Stimulated activated CD4-positive, alpha-beta T cell treated with anti-CD3 and anti-CD28 coated beads, Interleukin-1b, Interleukin-23, amount 100 ng/mL, for 48 hours (primary cell): ENCODE data around the gene ACOT7.

Experiments
- DNase-seq: peaks from one replicate; pipeline ENCODE4 v3.0.0-alpha.2; 2020

The ACOT7 gene

GRCh38 chr1:6279613-6280383, 113.8 kb downstream of the ACOT7 start:
- no peak for DNase-seq

- DNase-seq: no peak
Measured at GRCh38 chr1:6279066-6279465, 114.5 kb downstream of the ACOT7 start.

GRCh38 chr1:6278263-6278662, 115.3 kb downstream of the ACOT7 start:
- no peak for DNase-seq

- no peak for DNase-seq
Measured at GRCh38 chr1:6276811-6277555, 116.6 kb downstream of the ACOT7 start.

- DNase-seq: no peak
Measured at GRCh38 chr1:6275826-6276782, 117.5 kb downstream of the ACOT7 start.

- no peak for DNase-seq
Measured at GRCh38 chr1:6274622-6275139, 118.9 kb downstream of the ACOT7 start.

GRCh38 chr1:6274102-6274501, 119.5 kb downstream of the ACOT7 start:
- DNase-seq: no peak

- DNase-seq: no peak
Measured at GRCh38 chr1:6273380-6273891, 120.1 kb downstream of the ACOT7 start.

- no peak for DNase-seq
Measured at GRCh38 chr1:6272868-6273267, 120.7 kb downstream of the ACOT7 start.

GRCh38 chr1:6272452-6272851, 121.1 kb downstream of the ACOT7 start:
- no peak for DNase-seq

- DNase-seq: no peak
Measured at GRCh38 chr1:6271554-6271953, 122.0 kb downstream of the ACOT7 start.

GRCh38 chr1:6271006-6271405, 122.6 kb downstream of the ACOT7 start:
- no peak for DNase-seq

- no peak for DNase-seq
Measured at GRCh38 chr1:6270401-6270800, 123.2 kb downstream of the ACOT7 start.

- DNase-seq: no peak
Measured at GRCh38 chr1:6269720-6270400, 123.7 kb downstream of the ACOT7 start.

- no peak for DNase-seq
Measured at GRCh38 chr1:6269296-6269695, 124.3 kb downstream of the ACOT7 start.

- DNase-seq: no peak
Measured at GRCh38 chr1:6268415-6268814, 125.2 kb downstream of the ACOT7 start.

- no peak for DNase-seq
Measured at GRCh38 chr1:6267686-6268322, 125.8 kb downstream of the ACOT7 start.

- DNase-seq: no peak
Measured at GRCh38 chr1:6266641-6267040, 126.9 kb downstream of the ACOT7 start.

GRCh38 chr1:6265151-6265550, 128.4 kb downstream of the ACOT7 start:
- no peak for DNase-seq

- DNase-seq: no peak
Measured at GRCh38 chr1:6263716-6264115, 129.9 kb downstream of the ACOT7 start.

- no peak for DNase-seq
Measured at GRCh38 chr1:6262555-6263420, 130.8 kb downstream of the ACOT7 start.
